DOHH2 (cell line): Measurements from ENCODE around the gene RAB7A.

Experiments used
- H3F3A ChIP-seq: fragments of 200-600 bp; sonication (generic), shearing (Covaris generic); 2 replicates; pipeline ENCODE4 v1.6.0; 2016; ENCODE audit warnings: antibody characterized with exemption, mild to moderate bottlenecking; ENCODE audit not compliant: control insufficient read depth, insufficient read depth
- H3K27ac ChIP-seq: fragments of 200-600 bp; sonication (generic); 2 replicates; pipeline ENCODE4 v1.5.1; 2014; ENCODE audit warnings: low read depth, mild to moderate bottlenecking, low read length, moderate library complexity
- H3K27me3 ChIP-seq: fragments of 200-600 bp; sonication (generic); 2 replicates; pipeline ENCODE4 v1.6.1; 2014; ENCODE audit warnings: mild to moderate bottlenecking, low read length, mixed read lengths; ENCODE audit not compliant: control insufficient read depth
- H3K36me3 ChIP-seq: fragments of 200-600 bp; sonication (generic); 2 replicates; pipeline ENCODE4 v1.6.1; 2014; ENCODE audit warnings: mild to moderate bottlenecking, low read length, moderate library complexity, mixed read lengths; ENCODE audit not compliant: control insufficient read depth
- H3K4me1 ChIP-seq: fragments of 200-600 bp; sonication (generic); 2 replicates; pipeline ENCODE4 v1.6.1; 2014; ENCODE audit warnings: mild to moderate bottlenecking, low read length, mixed read lengths; ENCODE audit not compliant: control insufficient read depth
- H3K4me2 ChIP-seq: fragments of 200-600 bp; sonication (generic); 2 replicates; pipeline ENCODE4 v1.6.0; 2014; ENCODE audit warnings: mild to moderate bottlenecking, low read length, moderate library complexity
- H3K4me3 ChIP-seq: fragments of 200-600 bp; sonication (generic); 2 replicates; pipeline ENCODE4 v1.5.1; 2014; ENCODE audit warnings: mild to moderate bottlenecking, low read length, mixed read lengths
- H3K79me2 ChIP-seq: fragments of 200-600 bp; sonication (generic); 2 replicates; pipeline ENCODE4 v1.6.1; 2014; ENCODE audit warnings: mild to moderate bottlenecking, low read length, mixed read lengths; ENCODE audit not compliant: control insufficient read depth
- H3K9me2 ChIP-seq: fragments of 200-600 bp; sonication (generic); replicated peaks from 2 replicates; pipeline ENCODE4 v1.6.1; 2014; ENCODE audit warnings: mild to moderate bottlenecking, low read length, mixed read lengths; ENCODE audit not compliant: control insufficient read depth
- H3K9me3 ChIP-seq: fragments of 200-600 bp; sonication (generic); 2 replicates; pipeline ENCODE4 v1.6.1; 2014; ENCODE audit warnings: antibody characterized with exemption, low read length, mixed read lengths; ENCODE audit not compliant: control insufficient read depth, insufficient read depth
- H4K20me1 ChIP-seq: fragments of 200-600 bp; sonication (generic); 2 replicates; pipeline ENCODE4 v1.6.0; 2014; ENCODE audit warnings: low read depth, mild to moderate bottlenecking, antibody characterized with exemption, low read length, moderate library complexity; ENCODE audit not compliant: control insufficient read depth, insufficient read depth
- EZH2phosphoT487 ChIP-seq: fragments of 200-600 bp; sonication (generic); IDR thresholded peaks from 2 replicates; pipeline ENCODE4 v1.6.1; 2017; ENCODE audit warnings: borderline replicate concordance, mild to moderate bottlenecking, antibody characterized with exemption, low read length, moderate library complexity, mixed read lengths
- TF ChIP-seq, protein P1 (sequence below): fragments of 200-600 bp; sonication (generic); IDR thresholded peaks from one replicate; pipeline ENCODE4 v1.5.1; 2014; ENCODE audit warnings: antibody characterized with exemption, mild to moderate bottlenecking, low read depth, low read length; ENCODE audit not compliant: poor library complexity, severe bottlenecking

RAB7A gene

DNA sequence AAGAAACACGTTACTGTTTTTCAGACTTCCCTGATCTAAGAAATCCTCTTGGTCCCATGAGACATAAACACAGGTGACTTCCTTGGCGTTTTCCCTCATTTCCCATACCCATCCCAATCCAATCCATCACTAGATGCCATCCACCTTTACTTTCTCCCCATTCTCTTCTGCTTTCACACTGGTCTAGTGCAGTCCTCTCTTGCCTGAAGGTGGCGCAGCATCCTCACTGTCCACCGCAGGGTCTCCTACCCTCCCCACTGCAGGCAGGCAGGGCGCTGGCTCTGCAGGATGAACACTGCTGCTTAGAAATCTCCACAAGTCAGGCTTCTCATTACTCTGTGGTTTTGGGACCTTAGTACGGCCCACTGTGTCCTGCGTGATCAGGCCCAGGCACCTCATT lies 58.2 kb downstream of the RAB7A start:
- H3K4me3 ChIP-seq = no peak overlapping the region
- peaks cover 98% of the 10 kb centered on the region for H3K79me2 ChIP-seq
- TF ChIP-seq, protein P1, sequence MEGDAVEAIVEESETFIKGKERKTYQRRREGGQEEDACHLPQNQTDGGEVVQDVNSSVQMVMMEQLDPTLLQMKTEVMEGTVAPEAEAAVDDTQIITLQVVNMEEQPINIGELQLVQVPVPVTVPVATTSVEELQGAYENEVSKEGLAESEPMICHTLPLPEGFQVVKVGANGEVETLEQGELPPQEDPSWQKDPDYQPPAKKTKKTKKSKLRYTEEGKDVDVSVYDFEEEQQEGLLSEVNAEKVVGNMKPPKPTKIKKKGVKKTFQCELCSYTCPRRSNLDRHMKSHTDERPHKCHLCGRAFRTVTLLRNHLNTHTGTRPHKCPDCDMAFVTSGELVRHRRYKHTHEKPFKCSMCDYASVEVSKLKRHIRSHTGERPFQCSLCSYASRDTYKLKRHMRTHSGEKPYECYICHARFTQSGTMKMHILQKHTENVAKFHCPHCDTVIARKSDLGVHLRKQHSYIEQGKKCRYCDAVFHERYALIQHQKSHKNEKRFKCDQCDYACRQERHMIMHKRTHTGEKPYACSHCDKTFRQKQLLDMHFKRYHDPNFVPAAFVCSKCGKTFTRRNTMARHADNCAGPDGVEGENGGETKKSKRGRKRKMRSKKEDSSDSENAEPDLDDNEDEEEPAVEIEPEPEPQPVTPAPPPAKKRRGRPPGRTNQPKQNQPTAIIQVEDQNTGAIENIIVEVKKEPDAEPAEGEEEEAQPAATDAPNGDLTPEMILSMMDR = peak; percentile 87
- TF ChIP-seq EZH2phosphoT487 = no peak
- peaks cover 4% of the 10 kb centered on the region for H3F3A ChIP-seq
- H3K27ac ChIP-seq = no peak overlapping the region
- no peaks in the 10 kb centered on the region for H3K27me3 ChIP-seq
- H3K4me2 ChIP-seq = 0 out of 2 replicates have a peak overlapping the region, but pooled peaks have one; percentile 11
- H3K9me3 ChIP-seq = no peaks in the 10 kb centered on the region
- H3K4me1 ChIP-seq = peaks cover 49% of the 10 kb centered on the region
- H3K36me3 ChIP-seq = no peaks in the 10 kb centered on the region
- peaks cover 21% of the 10 kb centered on the region for H4K20me1 ChIP-seq
- no peaks in the 10 kb centered on the region for H3K9me2 ChIP-seq

DNA sequence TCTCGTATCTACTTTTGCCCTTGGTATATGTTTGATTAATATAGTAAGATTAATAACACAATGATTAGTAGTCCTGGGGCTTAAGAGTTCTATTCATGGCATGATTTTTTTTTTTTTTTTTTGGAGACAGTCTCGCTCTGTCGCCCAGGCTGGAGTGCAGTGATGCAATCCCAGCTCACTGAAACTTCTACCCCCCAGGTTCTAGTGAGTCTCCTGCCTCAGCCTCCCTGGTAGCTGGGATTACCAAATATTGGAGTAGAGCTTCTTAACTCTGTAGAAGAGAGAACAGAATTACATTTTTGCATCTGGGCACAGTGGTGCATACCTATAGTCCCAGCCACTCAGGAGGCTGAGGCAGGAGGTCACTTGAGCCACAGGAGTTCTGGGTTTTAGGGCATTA lies 58.9 kb downstream of the RAB7A start:
- H3K4me3 ChIP-seq = no peak overlapping the region
- peaks cover 99% of the 10 kb centered on the region for H3K79me2 ChIP-seq
- no peaks in the 10 kb centered on the region for H3K9me2 ChIP-seq
- no peaks in the 10 kb centered on the region for H3K27me3 ChIP-seq
- no peaks in the 10 kb centered on the region for H3K36me3 ChIP-seq
- H3K9me3 ChIP-seq = no peaks in the 10 kb centered on the region
- H3K27ac ChIP-seq = no peak overlapping the region
- H3K4me2 ChIP-seq = 0 out of 2 replicates have a peak overlapping the region, but pooled peaks have one; percentile 11
- no peak for TF ChIP-seq EZH2phosphoT487
- TF ChIP-seq, protein P1 = no peak
- H3F3A ChIP-seq = peaks cover 4% of the 10 kb centered on the region
- peaks cover 52% of the 10 kb centered on the region for H3K4me1 ChIP-seq
- peaks cover 21% of the 10 kb centered on the region for H4K20me1 ChIP-seq

DNA sequence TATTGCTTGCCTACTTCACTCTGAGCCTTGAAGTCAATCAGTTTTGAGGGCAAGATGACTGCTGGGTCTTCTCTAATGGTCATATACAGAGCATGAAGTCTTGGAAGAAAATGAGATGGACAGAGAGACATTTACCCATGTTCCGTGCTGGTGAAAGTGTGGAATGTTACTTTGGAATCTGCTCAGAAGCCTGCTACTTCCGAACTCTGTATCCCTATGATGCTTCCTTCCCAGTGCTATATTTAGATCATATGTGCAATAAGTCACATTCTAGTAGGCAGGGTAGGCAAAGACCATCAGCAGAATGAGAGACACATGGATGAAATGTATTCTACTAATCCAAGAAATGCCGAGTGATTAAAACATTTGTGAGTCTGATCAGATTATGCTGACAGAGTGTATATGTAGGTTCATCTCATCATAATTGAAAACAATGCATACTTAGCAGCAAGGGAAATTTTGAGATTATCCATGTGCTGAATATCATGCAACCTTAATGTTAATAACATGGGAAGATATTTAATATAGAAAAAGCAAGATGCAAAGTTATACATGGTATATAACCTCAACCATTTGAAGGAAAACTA lies 60.5 kb downstream of the RAB7A start:
- H3K27me3 ChIP-seq = no peaks in the 10 kb centered on the region
- no peak overlapping the region for H3K4me3 ChIP-seq
- H3K4me1 ChIP-seq = peaks cover 55% of the 10 kb centered on the region
- no peak overlapping the region for H3K27ac ChIP-seq
- H4K20me1 ChIP-seq = peaks cover 30% of the 10 kb centered on the region
- H3K9me3 ChIP-seq = no peaks in the 10 kb centered on the region
- TF ChIP-seq, protein P1 = no peak
- TF ChIP-seq EZH2phosphoT487 = no peak
- H3K9me2 ChIP-seq = no peaks in the 10 kb centered on the region
- no peaks in the 10 kb centered on the region for H3K36me3 ChIP-seq
- H3F3A ChIP-seq = peaks cover 8% of the 10 kb centered on the region
- no peak overlapping the region for H3K4me2 ChIP-seq
- peaks cover 99% of the 10 kb centered on the region for H3K79me2 ChIP-seq
